H1 (cell line): ENCODE results near the gene MINAR1.

Experiments used
- CHD2 ChIP-seq: IDR thresholded peaks from 2 replicates; pipeline ENCODE4 v1.6.1; 2012; ENCODE audit warnings: low read length, improper control_type of control experiment
- EP300 ChIP-seq, 2 experiments: IDR thresholded peaks; 1 replicate in 1 of 2; 2 replicates in 1 of 2; pipeline ENCODE4 v1.6.1; 2011 to 2012; ENCODE audit warnings: low read depth in 2 of 2, low read length in 2 of 2, mild to moderate bottlenecking in 2 of 2, borderline replicate concordance in 1 of 2, inconsistent platforms in 1 of 2, moderate library complexity in 1 of 2
- FOSL1 ChIP-seq: IDR thresholded peaks from 2 replicates; pipeline ENCODE4 v1.6.1; 2011; ENCODE audit warnings: mild to moderate bottlenecking, low read depth, low read length, moderate library complexity; ENCODE audit not compliant: insufficient read depth
- POLR2AphosphoS5 ChIP-seq: IDR thresholded peaks from 2 replicates; pipeline ENCODE4 v1.6.1; 2011; ENCODE audit warnings: low read depth, low read length
- RAD21 ChIP-seq, 2 experiments: IDR thresholded peaks in 1 of 2; conservative IDR thresholded peaks in 1 of 2; 2 replicates each; pipeline ENCODE4 v1.6.1; 2011; ENCODE audit warnings: low read depth in 2 of 2, low read length in 2 of 2, improper control_type of control experiment in 1 of 2, inconsistent platforms in 1 of 2, mild to moderate bottlenecking in 1 of 2, moderate library complexity in 1 of 2
- RFX5 ChIP-seq: IDR thresholded peaks from 2 replicates; pipeline ENCODE4 v1.6.1; 2011; ENCODE audit warnings: low read depth, low read length, improper control_type of control experiment, borderline replicate concordance
- SIN3A ChIP-seq, 2 experiments: IDR thresholded peaks in 1 of 2; conservative IDR thresholded peaks in 1 of 2; 2 replicates each; pipeline ENCODE4 v1.6.1; 2011 to 2012; ENCODE audit warnings: low read length in 2 of 2, improper control_type of control experiment in 1 of 2, low read depth in 1 of 2, mild to moderate bottlenecking in 1 of 2
- SIX5 ChIP-seq: IDR thresholded peaks from 2 replicates; pipeline ENCODE4 v1.6.1; 2011; ENCODE audit warnings: mild to moderate bottlenecking, low read depth, low read length
- SP1 ChIP-seq: IDR thresholded peaks from 2 replicates; pipeline ENCODE4 v1.6.1; 2011; ENCODE audit warnings: low read depth, low read length
- TAF1 ChIP-seq: IDR thresholded peaks from 2 replicates; pipeline ENCODE4 v1.6.1; 2011; ENCODE audit warnings: mild to moderate bottlenecking, low read depth, low read length
- USF2 ChIP-seq: IDR thresholded peaks from 2 replicates; pipeline ENCODE4 v1.6.1; 2011; ENCODE audit warnings: low read length, improper control_type of control experiment
- TF ChIP-seq, protein P1 (sequence below), 3 experiments: IDR thresholded peaks; 1 replicate in 2 of 3; 2 replicates in 1 of 3; pipeline versions ENCODE4 v1.5.1 to v1.6.1; 2011; ENCODE audit warnings: low read length in 3 of 3, mild to moderate bottlenecking in 3 of 3, inconsistent platforms in 2 of 3, low read depth in 1 of 3, moderate library complexity in 1 of 3; ENCODE audit not compliant: insufficient read depth in 1 of 3; ENCODE audit errors: control extremely low read depth in 1 of 3

DNA sequence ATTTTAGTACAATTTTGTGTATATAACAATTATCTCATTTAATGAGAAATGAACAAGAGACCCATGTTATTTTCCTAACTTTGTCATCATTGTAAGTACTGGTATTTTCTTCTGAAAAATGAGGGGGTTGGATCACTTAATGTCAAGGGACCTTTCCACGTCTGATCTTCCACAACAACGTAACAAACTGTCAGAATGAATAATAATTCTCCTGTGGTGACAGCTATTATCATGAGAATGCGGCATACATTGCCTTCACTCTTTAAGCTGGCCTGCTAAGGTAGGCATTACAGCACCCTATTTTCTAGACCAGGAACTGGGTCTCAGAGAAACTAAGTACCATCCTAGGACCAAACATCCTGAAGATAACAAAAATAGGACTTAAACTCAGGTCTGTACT lies 31.5 kb upstream of the MINAR1 start:
- TF ChIP-seq CHD2: no peak
- TF ChIP-seq SIN3A (conservative IDR thresholded peaks at IDR 0.05 in 1 of 2, IDR thresholded peaks at IDR 0.05 in 1 of 2; ENCODE audit: low read depth in 1 of 2, low read length in 2 of 2): no peak
- TF ChIP-seq RAD21 (IDR thresholded peaks at IDR 0.05 in 1 of 2, conservative IDR thresholded peaks at IDR 0.05 in 1 of 2; ENCODE audit: low read depth in 2 of 2, low read length in 2 of 2): no peak
- TF ChIP-seq EP300 (IDR thresholded peaks at IDR 0.05; ENCODE audit: borderline replicate concordance in 1 of 2, low read depth in 2 of 2, low read length in 2 of 2): no peak
- TF ChIP-seq FOSL1: no peak
- TF ChIP-seq SIX5: no peak
- no peak for TF ChIP-seq TAF1
- TF ChIP-seq, protein P1, sequence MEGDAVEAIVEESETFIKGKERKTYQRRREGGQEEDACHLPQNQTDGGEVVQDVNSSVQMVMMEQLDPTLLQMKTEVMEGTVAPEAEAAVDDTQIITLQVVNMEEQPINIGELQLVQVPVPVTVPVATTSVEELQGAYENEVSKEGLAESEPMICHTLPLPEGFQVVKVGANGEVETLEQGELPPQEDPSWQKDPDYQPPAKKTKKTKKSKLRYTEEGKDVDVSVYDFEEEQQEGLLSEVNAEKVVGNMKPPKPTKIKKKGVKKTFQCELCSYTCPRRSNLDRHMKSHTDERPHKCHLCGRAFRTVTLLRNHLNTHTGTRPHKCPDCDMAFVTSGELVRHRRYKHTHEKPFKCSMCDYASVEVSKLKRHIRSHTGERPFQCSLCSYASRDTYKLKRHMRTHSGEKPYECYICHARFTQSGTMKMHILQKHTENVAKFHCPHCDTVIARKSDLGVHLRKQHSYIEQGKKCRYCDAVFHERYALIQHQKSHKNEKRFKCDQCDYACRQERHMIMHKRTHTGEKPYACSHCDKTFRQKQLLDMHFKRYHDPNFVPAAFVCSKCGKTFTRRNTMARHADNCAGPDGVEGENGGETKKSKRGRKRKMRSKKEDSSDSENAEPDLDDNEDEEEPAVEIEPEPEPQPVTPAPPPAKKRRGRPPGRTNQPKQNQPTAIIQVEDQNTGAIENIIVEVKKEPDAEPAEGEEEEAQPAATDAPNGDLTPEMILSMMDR (IDR thresholded peaks at IDR 0.05; ENCODE audit: control extremely low read depth in 1 of 3, insufficient read depth in 1 of 3, low read depth in 1 of 3, low read length in 3 of 3): no peak
- TF ChIP-seq USF2: no peak
- TF ChIP-seq SP1: no peak
- TF ChIP-seq POLR2AphosphoS5: no peak
- TF ChIP-seq RFX5: no peak
